H9 (cell line): ENCODE data around the gene FLT1. TPM values are rescaled to one million over a fixed set of nuclear protein-coding genes. Genes with fewer than 3 reads are reported as not detected.

ENCODE experiments used
- DNase-seq: peaks from one replicate; pipeline ENCODE4 v3.0.0-alpha.2; 2017
- H2AFZ ChIP-seq: one replicate; pipeline ENCODE4 v1.6.1; 2013; ENCODE audit warnings: mild to moderate bottlenecking, low read length, control low read depth, moderate library complexity
- H2AK5ac ChIP-seq: 2 replicates; pipeline ENCODE4 v1.6.1; 2013; ENCODE audit warnings: low read length, control low read depth, mixed read lengths; ENCODE audit not compliant: insufficient read length
- H2BK120ac ChIP-seq: one replicate; pipeline ENCODE4 v1.6.1; 2013; ENCODE audit warnings: low read depth, mild to moderate bottlenecking, low read length, control low read depth, inconsistent platforms; ENCODE audit not compliant: poor library complexity, severe bottlenecking
- H2BK12ac ChIP-seq: 2 replicates; pipeline ENCODE4 v1.6.1; 2013; ENCODE audit warnings: low read length, control low read depth, mixed read lengths, low read depth; ENCODE audit not compliant: insufficient read length
- H2BK15ac ChIP-seq: 2 replicates; pipeline ENCODE4 v1.6.1; 2013; ENCODE audit warnings: low read depth, low read length, control low read depth
- H2BK20ac ChIP-seq: one replicate; pipeline ENCODE4 v1.6.1; 2013; ENCODE audit warnings: low read depth, mild to moderate bottlenecking, low read length, control low read depth, inconsistent platforms; ENCODE audit not compliant: poor library complexity, severe bottlenecking
- H2BK5ac ChIP-seq: 2 replicates; pipeline ENCODE4 v1.6.1; 2013; ENCODE audit warnings: low read length, control low read depth, mixed read lengths; ENCODE audit not compliant: insufficient read length
- H3K14ac ChIP-seq: 2 replicates; pipeline ENCODE4 v1.6.1; 2013; ENCODE audit warnings: low read length, control low read depth; ENCODE audit not compliant: insufficient read depth
- H3K18ac ChIP-seq: 2 replicates; pipeline ENCODE4 v1.6.1; 2013; ENCODE audit warnings: low read depth, mild to moderate bottlenecking, mixed read lengths, low read length, control low read depth; ENCODE audit not compliant: insufficient read length
- H3K23ac ChIP-seq: 2 replicates; pipeline ENCODE4 v1.6.1; 2013; ENCODE audit warnings: low read length, control low read depth, mixed read lengths, low read depth; ENCODE audit not compliant: insufficient read length
- H3K23me2 ChIP-seq: 2 replicates; pipeline ENCODE4 v1.6.1; 2013; ENCODE audit warnings: low read depth, mild to moderate bottlenecking, mixed read lengths, low read length, control low read depth; ENCODE audit not compliant: insufficient read length, poor library complexity, severe bottlenecking
- H3K27ac ChIP-seq: 2 replicates; pipeline ENCODE4 v1.5.1; 2013; ENCODE audit warnings: low read length, control low read depth, mixed read lengths, low read depth; ENCODE audit not compliant: insufficient read length
- H3K27me3 ChIP-seq: 2 replicates; pipeline ENCODE4 v1.6.1; 2013; ENCODE audit warnings: low read length, control low read depth, inconsistent platforms; ENCODE audit not compliant: insufficient read depth
- H3K4ac ChIP-seq: 2 replicates; pipeline ENCODE4 v1.6.1; 2013; ENCODE audit warnings: low read depth, mild to moderate bottlenecking, control low read depth, inconsistent platforms, low read length, moderate library complexity
- H3K4me1 ChIP-seq: 2 replicates; pipeline ENCODE4 v1.6.1; 2013; ENCODE audit warnings: low read length, control low read depth, inconsistent platforms; ENCODE audit not compliant: insufficient read depth
- H3K4me2 ChIP-seq: 2 replicates; pipeline ENCODE4 v1.6.1; 2013; ENCODE audit warnings: low read length, control low read depth, mixed read lengths; ENCODE audit not compliant: insufficient read length, insufficient read depth
- H3K56ac ChIP-seq: 2 replicates; pipeline ENCODE4 v1.6.1; 2013; ENCODE audit warnings: low read depth, mild to moderate bottlenecking, mixed read lengths, low read length, control low read depth; ENCODE audit not compliant: insufficient read length
- H3K79me1 ChIP-seq: 2 replicates; pipeline ENCODE4 v1.6.1; 2013; ENCODE audit warnings: low read depth, mild to moderate bottlenecking, moderate library complexity, low read length, control low read depth, inconsistent platforms; ENCODE audit not compliant: insufficient read depth, poor library complexity, severe bottlenecking
- H3K79me2 ChIP-seq: 2 replicates; pipeline ENCODE4 v1.6.1; 2013; ENCODE audit warnings: low read length, control low read depth, inconsistent platforms; ENCODE audit not compliant: insufficient read depth
- H3K9ac ChIP-seq: 2 replicates; pipeline ENCODE4 v1.6.1; 2013; ENCODE audit warnings: low read length, control low read depth, mixed read lengths; ENCODE audit not compliant: insufficient read length; ENCODE audit errors: extremely low read depth
- H3K9me3 ChIP-seq: one replicate; pipeline ENCODE4 v1.6.1; 2013; ENCODE audit warnings: low read depth, low read length, inconsistent platforms; ENCODE audit not compliant: control insufficient read depth
- H3T11ph ChIP-seq: one replicate; pipeline ENCODE4 v1.6.1; 2013; ENCODE audit warnings: mild to moderate bottlenecking, low read length, control low read depth, inconsistent platforms
- H4K20me1 ChIP-seq: one replicate; pipeline ENCODE4 v1.6.1; 2013; ENCODE audit not compliant: control insufficient read depth, insufficient read length, insufficient read depth
- H4K5ac ChIP-seq: 2 replicates; pipeline ENCODE4 v1.6.1; 2013; ENCODE audit warnings: low read depth, mild to moderate bottlenecking, mixed read lengths, low read length, control low read depth; ENCODE audit not compliant: insufficient read length
- H4K8ac ChIP-seq: replicated peaks from 2 replicates; pipeline ENCODE4 v1.6.1; 2013; ENCODE audit warnings: low read length, control low read depth, mixed read lengths, low read depth; ENCODE audit not compliant: insufficient read length
- H4K91ac ChIP-seq: 2 replicates; pipeline ENCODE4 v1.6.1; 2013; ENCODE audit warnings: low read depth, mild to moderate bottlenecking, moderate library complexity, mixed read lengths, low read length, control low read depth; ENCODE audit not compliant: insufficient read length
- H3K27ac Mint-ChIP-seq, 3 experiments: 2 replicates in 2 of 3; 3 replicates in 1 of 3; pipeline ENCODE4 v1.8.0; 2020 to 2021; ENCODE audit warnings: mixed read lengths in 3 of 3, mild to moderate bottlenecking in 1 of 3, moderate library complexity in 1 of 3
- H3K27me3 Mint-ChIP-seq: 2 replicates; pipeline ENCODE4 v1.8.0; 2021; ENCODE audit warnings: low read depth, mild to moderate bottlenecking, moderate library complexity, mixed read lengths
- H3K36me3 Mint-ChIP-seq, 3 experiments: 2 replicates in 2 of 3; 3 replicates in 1 of 3; pipeline ENCODE4 v1.8.0; 2020 to 2021; ENCODE audit warnings: low read depth in 3 of 3, mixed read lengths in 3 of 3; ENCODE audit not compliant: insufficient read depth in 1 of 3
- H3K4me1 Mint-ChIP-seq, 2 experiments: 2 replicates each; pipeline ENCODE4 v1.8.0; 2020; ENCODE audit warnings: mixed read lengths in 2 of 2
- H3K4me3 Mint-ChIP-seq, 2 experiments: 2 replicates in 1 of 2; 3 replicates in 1 of 2; pipeline ENCODE4 v1.8.0; 2020 to 2021; ENCODE audit warnings: mild to moderate bottlenecking in 2 of 2, mixed read lengths in 2 of 2, moderate library complexity in 1 of 2
- H3K9me3 Mint-ChIP-seq, 2 experiments: 2 replicates in 1 of 2; 3 replicates in 1 of 2; pipeline ENCODE4 v1.8.0; 2020; ENCODE audit warnings: mild to moderate bottlenecking in 2 of 2, mixed read lengths in 2 of 2, moderate library complexity in 1 of 2
- WGBS: extraction: QIAGEN DNeasy Blood & Tissue Kit; methylation state at CpG from one replicate; pipeline ENCODE4 v1.1.7; 2013; ENCODE audit warnings: missing lambda C conversion rate, low lambda C conversion rate, mixed read lengths; ENCODE audit not compliant: insufficient read length; ENCODE audit errors: extremely low coverage; 5-methylcytosine and 5-hydroxymethylcytosine counted together
- total RNA-seq: library from RNA; stranded (reverse); gene quantifications from 2 replicates; pipeline ENCODE4 v1.2.1, GENCODE V29; 2021
- TF ChIP-seq, protein P1 (sequence below): fragments of 200-600 bp; sonication (generic); conservative IDR thresholded peaks from 3 replicates; pipeline ENCODE4 v1.8.0; 2021; ENCODE audit warnings: antibody characterized with exemption, mild to moderate bottlenecking

The FLT1 gene
- total RNA-seq, 1 experiment from 2014 or later = 84.1 TPM

DNA sequence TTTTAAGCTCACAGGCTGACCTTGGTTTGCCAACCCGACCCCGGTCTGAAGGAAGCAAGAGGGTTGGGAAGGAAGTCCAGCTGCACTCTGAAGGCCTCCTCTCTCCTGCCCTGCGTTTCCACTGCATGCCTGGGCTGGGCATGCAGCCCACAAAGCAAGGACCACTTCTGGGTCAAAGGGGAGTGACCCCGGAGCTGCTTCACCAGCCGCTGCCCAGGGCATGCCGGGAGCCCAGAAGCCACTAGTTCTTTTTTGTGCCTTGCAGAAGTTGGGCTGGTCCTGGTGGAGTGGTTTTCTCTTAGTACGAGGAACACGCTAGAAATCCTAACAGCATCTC, 166.7 kb downstream of the FLT1 start:
- Histone ChIP-seq H3K4me2 (no peak overlapping the region), H3K4me1 (no peaks in the 10 kb centered on the region), H3K23ac (no peak overlapping the region), H2BK15ac (no peak overlapping the region), H3K18ac (no peak overlapping the region), H2BK12ac (no peak overlapping the region), H3K4ac (no peak overlapping the region), H3K27ac (no peak overlapping the region), H2BK20ac (no peak overlapping the region), H3K79me2 (no peaks in the 10 kb centered on the region), H2AK5ac (no peak overlapping the region), H2AFZ (no peak overlapping the region), H4K8ac (no peak overlapping the region), H2BK5ac (no peak overlapping the region), H2BK120ac (no peak overlapping the region), H4K91ac (no peak overlapping the region), H4K20me1 (no peaks in the 10 kb centered on the region), H3T11ph (no peak overlapping the region), H3K79me1 (no peaks in the 10 kb centered on the region), H3K9me3 (no peaks in the 10 kb centered on the region), H3K56ac (no peak overlapping the region), H3K9ac (no peak overlapping the region), H3K27me3 (no peaks in the 10 kb centered on the region; the same call in 1 of the 2 replicates), H4K5ac (no peak overlapping the region), H3K14ac (no peak overlapping the region), H3K23me2 (no peaks in the 10 kb centered on the region)
- peaks cover 2 to 14% of the 10 kb centered on the region in 2 experiments; a peak in 2 of 4 replicates for H3K4me1 Mint-ChIP-seq
- no CpG with 5 or more reads among the region's 8 CpGs for WGBS
- DNase-seq = no peak
- no peaks in the 10 kb centered on the region; a peak in 1 of 5 replicates for H3K9me3 Mint-ChIP-seq
- no peak overlapping the region for H3K27ac Mint-ChIP-seq
- H3K36me3 Mint-ChIP-seq = peaks cover 16 to 20% (median 20%) of the 10 kb centered on the region in 3 experiments; a peak in 6 of 7 replicates
- no peak overlapping the region for H3K4me3 Mint-ChIP-seq
- TF ChIP-seq, protein P1, sequence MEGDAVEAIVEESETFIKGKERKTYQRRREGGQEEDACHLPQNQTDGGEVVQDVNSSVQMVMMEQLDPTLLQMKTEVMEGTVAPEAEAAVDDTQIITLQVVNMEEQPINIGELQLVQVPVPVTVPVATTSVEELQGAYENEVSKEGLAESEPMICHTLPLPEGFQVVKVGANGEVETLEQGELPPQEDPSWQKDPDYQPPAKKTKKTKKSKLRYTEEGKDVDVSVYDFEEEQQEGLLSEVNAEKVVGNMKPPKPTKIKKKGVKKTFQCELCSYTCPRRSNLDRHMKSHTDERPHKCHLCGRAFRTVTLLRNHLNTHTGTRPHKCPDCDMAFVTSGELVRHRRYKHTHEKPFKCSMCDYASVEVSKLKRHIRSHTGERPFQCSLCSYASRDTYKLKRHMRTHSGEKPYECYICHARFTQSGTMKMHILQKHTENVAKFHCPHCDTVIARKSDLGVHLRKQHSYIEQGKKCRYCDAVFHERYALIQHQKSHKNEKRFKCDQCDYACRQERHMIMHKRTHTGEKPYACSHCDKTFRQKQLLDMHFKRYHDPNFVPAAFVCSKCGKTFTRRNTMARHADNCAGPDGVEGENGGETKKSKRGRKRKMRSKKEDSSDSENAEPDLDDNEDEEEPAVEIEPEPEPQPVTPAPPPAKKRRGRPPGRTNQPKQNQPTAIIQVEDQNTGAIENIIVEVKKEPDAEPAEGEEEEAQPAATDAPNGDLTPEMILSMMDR = no peak
- no peaks in the 10 kb centered on the region for H3K27me3 Mint-ChIP-seq
